Neutrophil (primary cell): Measurements from ENCODE around the gene APPBP2.
"Not testable (repeated sequence)": the region's sequence is repeated elsewhere in the genome, so short reads cannot be mapped to it uniquely, and the experiment has no call there.

Experiments
- H3K27ac ChIP-seq: fragments of 200-600 bp; sonication (generic); 2 replicates; pipeline ENCODE4 v1.5.1; 2016; ENCODE audit warnings: mild to moderate bottlenecking, moderate library complexity
- H3K27me3 ChIP-seq: fragments of 200-600 bp; sonication (generic); 2 replicates; pipeline ENCODE4 v1.6.0; 2016; ENCODE audit warnings: mild to moderate bottlenecking
- H3K36me3 ChIP-seq: fragments of 200-600 bp; sonication (generic); 2 replicates; pipeline ENCODE4 v1.5.1; 2017
- H3K4me1 ChIP-seq, 2 experiments: fragments of 200-600 bp in 1 of 2; sonication (generic) in 1 of 2; 1 replicate in 1 of 2; 2 replicates in 1 of 2; pipeline versions ENCODE4 v1.5.1 to v1.6.1; 2013 to 2016; ENCODE audit warnings: low read depth in 1 of 2, low read length in 1 of 2, mild to moderate bottlenecking in 1 of 2, moderate library complexity in 1 of 2; ENCODE audit not compliant: control insufficient read depth in 1 of 2, insufficient read depth in 1 of 2
- H3K4me3 ChIP-seq, 2 experiments: fragments of 200-600 bp in 1 of 2; sonication (generic) in 1 of 2; 1 replicate in 1 of 2; 2 replicates in 1 of 2; pipeline ENCODE4 v1.5.1; 2013 to 2016; ENCODE audit warnings: low read depth in 1 of 2, low read length in 1 of 2, mild to moderate bottlenecking in 1 of 2, moderate library complexity in 1 of 2
- H3K9me3 ChIP-seq: fragments of 200-600 bp; sonication (generic); 2 replicates; pipeline ENCODE4 v1.5.1; 2016
- CTCF ChIP-seq: fragments of 200-600 bp; sonication (generic); IDR thresholded peaks from 2 replicates; pipeline ENCODE4 v1.5.1; 2016; ENCODE audit warnings: antibody characterized with exemption

Gene APPBP2

GRCh38 chr17:60442271-60443173 lies 83.5 kb downstream of the APPBP2 start:
- Histone ChIP-seq H3K36me3 (peaks cover 24% of the 10 kb centered on the region), H3K9me3 (no peaks in the 10 kb centered on the region), H3K27ac (no peak overlapping the region), H3K4me3 (no peak overlapping the region), H3K27me3 (no peaks in the 10 kb centered on the region), H3K4me1 (no peaks in the 10 kb centered on the region)
- no peak for TF ChIP-seq CTCF

GRCh38 chr17:60439501-60439900 lies 86.5 kb downstream of the APPBP2 start:
- H3K36me3 ChIP-seq = no peaks in the 10 kb centered on the region
- TF ChIP-seq CTCF = no peak
- no peaks in the 10 kb centered on the region for H3K4me1 ChIP-seq
- no peak overlapping the region for H3K27ac ChIP-seq
- no peaks in the 10 kb centered on the region for H3K9me3 ChIP-seq
- H3K27me3 ChIP-seq = no peaks in the 10 kb centered on the region
- H3K4me3 ChIP-seq = no peak overlapping the region

- no peak for TF ChIP-seq CTCF
- Histone ChIP-seq H3K4me1 (no peaks in the 10 kb centered on the region), H3K27ac (no peak overlapping the region), H3K36me3 (no peaks in the 10 kb centered on the region), H3K9me3 (no peaks in the 10 kb centered on the region), H3K27me3 (no peaks in the 10 kb centered on the region), H3K4me3 (no peak overlapping the region)
Measured at GRCh38 chr17:60436676-60437075, 89.4 kb downstream of the APPBP2 start.

GRCh38 chr17:60435244-60436167 lies 90.5 kb downstream of the APPBP2 start:
- TF ChIP-seq CTCF = peak; percentile 95
- Histone ChIP-seq H3K27ac (no peak overlapping the region), H3K27me3 (no peaks in the 10 kb centered on the region), H3K9me3 (no peaks in the 10 kb centered on the region), H3K4me1 (no peaks in the 10 kb centered on the region), H3K36me3 (no peaks in the 10 kb centered on the region), H3K4me3 (no peak overlapping the region)

- H3K4me1 ChIP-seq, H3K9me3 ChIP-seq, H3K27ac ChIP-seq, H3K27me3 ChIP-seq, H3K4me3 ChIP-seq, H3K36me3 ChIP-seq: not testable (repeated sequence)
Measured at GRCh38 chr17:60433021-60433997, 92.7 kb downstream of the APPBP2 start.

GRCh38 chr17:60430561-60430960 lies 95.5 kb downstream of the APPBP2 start:
- not testable (repeated sequence) for H3K27ac ChIP-seq, H3K9me3 ChIP-seq, H3K27me3 ChIP-seq, H3K4me3 ChIP-seq, H3K4me1 ChIP-seq, H3K36me3 ChIP-seq

GRCh38 chr17:60428491-60428890 lies 97.6 kb downstream of the APPBP2 start:
- not testable (repeated sequence) for H3K36me3 ChIP-seq, H3K27ac ChIP-seq, H3K27me3 ChIP-seq, H3K4me1 ChIP-seq, H3K4me3 ChIP-seq, H3K9me3 ChIP-seq
